ENCODE data around the gene TATDN2.
"Not testable (repeated sequence)": the region's sequence is repeated elsewhere in the genome, so short reads cannot be mapped to it uniquely, and the experiment has no call there.

The TATDN2 gene

GRCh38 chr3:10235551-10235950, 12.7 kb upstream of the TATDN2 start:
- no peak for DNase-seq

- DNase-seq = no peak
These were observed 9.7 kb upstream of the TATDN2 start for GRCh38 chr3:10238345-10239183.

- DNase-seq = no peak
These were observed 7.5 kb upstream of the TATDN2 start for GRCh38 chr3:10240799-10241198.

GRCh38 chr3:10242182-10243065, 5.8 kb upstream of the TATDN2 start:
- DNase-seq = no peak

GRCh38 chr3:10244009-10244408, 4.2 kb upstream of the TATDN2 start:
- DNase-seq = no peak

- DNase-seq = no peak
These were observed 3.1 kb upstream of the TATDN2 start for GRCh38 chr3:10245081-10245712.

GRCh38 chr3:10247679-10248183, 528 bp upstream of the TATDN2 start:
- DNase-seq = no peak

GRCh38 chr3:10248984-10249748, 907 bp downstream of the TATDN2 start:
- peak; percentile 22 for DNase-seq

- no peak for DNase-seq
These were observed 1.6 kb downstream of the TATDN2 start for GRCh38 chr3:10249833-10250232.

GRCh38 chr3:10251006-10251405, 2.7 kb downstream of the TATDN2 start:
- DNase-seq = no peak

- no peak for DNase-seq
These were observed 5.5 kb downstream of the TATDN2 start for GRCh38 chr3:10253731-10254130.

GRCh38 chr3:10255835-10256234, 7.6 kb downstream of the TATDN2 start:
- DNase-seq = no peak

GRCh38 chr3:10259036-10259435, 10.8 kb downstream of the TATDN2 start:
- DNase-seq = no peak

GRCh38 chr3:10259798-10260197, 11.5 kb downstream of the TATDN2 start:
- DNase-seq = no peak

- no peak for DNase-seq
These were observed 12.0 kb downstream of the TATDN2 start for GRCh38 chr3:10260211-10260701.

GRCh38 chr3:10262027-10262426, 13.8 kb downstream of the TATDN2 start:
- no peak for DNase-seq

GRCh38 chr3:10263646-10264363, 15.5 kb downstream of the TATDN2 start:
- DNase-seq = no peak

GRCh38 chr3:10265833-10266232, 17.6 kb downstream of the TATDN2 start:
- DNase-seq = no peak

GRCh38 chr3:10266936-10267335, 18.7 kb downstream of the TATDN2 start:
- DNase-seq = not testable (repeated sequence)

GRCh38 chr3:10268116-10268515, 19.9 kb downstream of the TATDN2 start:
- DNase-seq = no peak

GRCh38 chr3:10268930-10269329, 20.7 kb downstream of the TATDN2 start:
- DNase-seq = no peak

GRCh38 chr3:10269443-10269842, 21.2 kb downstream of the TATDN2 start:
- DNase-seq = no peak

Data from NK-92 treated with Interleukin-12 subunit alpha and Interleukin-12 subunit beta, amount 100 ng/mL, for 24 hours (cell line).